ENCODE measurements around the gene CCDC74A. TPM values are rescaled to one million over a fixed set of nuclear protein-coding genes. Genes with fewer than 3 reads are reported as not detected.
A peak's percentile ranks its signal among the peaks of the same experiment; 100 is the strongest.

Gene CCDC74A
- total and polyA plus RNA-seq, 9 of the 15 experiments (the other 6 are each of a cell fraction or from before 2014, with no cell fraction given) = 1.1 to 38.1 (median 9.6) TPM

GRCh38 chr2:131492418-131493198 lies 35.1 kb upstream of the CCDC74A start (continued):
- TF ChIP-seq PHB2 (IDR thresholded peaks at IDR 0.05; ENCODE audit: low read depth) = no peak
- TF ChIP-seq ZC3H8 (IDR thresholded peaks at IDR 0.05) = no peak
- no peak for TF ChIP-seq GTF2B (IDR thresholded peaks at IDR 0.05; ENCODE audit: extremely low read depth, insufficient read length)
- TF ChIP-seq HNRNPL (IDR thresholded peaks at IDR 0.05; ENCODE audit: low read depth, low read length) = peak; percentile 94
- TF ChIP-seq FOXK1 (CRISPR knock-in tag; IDR thresholded peaks at IDR 0.05; ENCODE audit: borderline replicate concordance) = peak; percentile 69; the same call in 1 of the 2 replicates
- no peak for TF ChIP-seq CLOCK (CRISPR knock-in tag; IDR thresholded peaks at IDR 0.05; ENCODE audit: borderline replicate concordance)
- TF ChIP-seq ELK1 (CRISPR knock-in tag; IDR thresholded peaks at IDR 0.05) = no peak
- TF ChIP-seq RERE (CRISPR knock-in tag; IDR thresholded peaks at IDR 0.05; ENCODE audit: borderline replicate concordance) = no peak
- no peak for TF ChIP-seq KLF10 (CRISPR knock-in tag; IDR thresholded peaks at IDR 0.05)
- no peak for TF ChIP-seq CGGBP1 (CRISPR knock-in tag; IDR thresholded peaks at IDR 0.05)
- TF ChIP-seq RFX5 (IDR thresholded peaks at IDR 0.05; ENCODE audit: low read depth, low read length) = no peak
- peak; percentile 23 for TF ChIP-seq PRPF4 (IDR thresholded peaks at IDR 0.05; ENCODE audit: insufficient read depth, low read depth, low read length, poor library complexity, severe bottlenecking)
- no peak for TF ChIP-seq SMARCC2 (IDR thresholded peaks at IDR 0.05; ENCODE audit: low read depth)
- no peak for TF ChIP-seq CEBPB (tag; IDR thresholded peaks at IDR 0.05)
- peak; percentile 60 for TF ChIP-seq SUPT5H (IDR thresholded peaks at IDR 0.05)
- no peak for TF ChIP-seq ZNF75A (CRISPR knock-in tag; IDR thresholded peaks at IDR 0.05)
- no peak for TF ChIP-seq TSC22D4 (tag; IDR thresholded peaks at IDR 0.05)
- TF ChIP-seq KAT2B (IDR thresholded peaks at IDR 0.05; ENCODE audit: low read depth, low read length) = peak; percentile 40

Measured in K562 (cell line).